HG02852 (cell line): ENCODE results near the gene RIPOR3.
"Not testable (repeated sequence)": the region's sequence is repeated elsewhere in the genome, so short reads cannot be mapped to it uniquely, and the experiment has no call there.

ENCODE experiments used
- ATAC-seq: cut with Tn5 transposase; IDR thresholded peaks from one replicate; pipeline ENCODE4 v1.9.1; 2021; ENCODE audit warnings: mild to moderate bottlenecking, moderate library complexity; ENCODE audit not compliant: unreplicated experiment

Gene RIPOR3

GRCh38 chr20:50635676-50636600 is 55.4 kb downstream of the RIPOR3 start:
- no peak for ATAC-seq

DNA sequence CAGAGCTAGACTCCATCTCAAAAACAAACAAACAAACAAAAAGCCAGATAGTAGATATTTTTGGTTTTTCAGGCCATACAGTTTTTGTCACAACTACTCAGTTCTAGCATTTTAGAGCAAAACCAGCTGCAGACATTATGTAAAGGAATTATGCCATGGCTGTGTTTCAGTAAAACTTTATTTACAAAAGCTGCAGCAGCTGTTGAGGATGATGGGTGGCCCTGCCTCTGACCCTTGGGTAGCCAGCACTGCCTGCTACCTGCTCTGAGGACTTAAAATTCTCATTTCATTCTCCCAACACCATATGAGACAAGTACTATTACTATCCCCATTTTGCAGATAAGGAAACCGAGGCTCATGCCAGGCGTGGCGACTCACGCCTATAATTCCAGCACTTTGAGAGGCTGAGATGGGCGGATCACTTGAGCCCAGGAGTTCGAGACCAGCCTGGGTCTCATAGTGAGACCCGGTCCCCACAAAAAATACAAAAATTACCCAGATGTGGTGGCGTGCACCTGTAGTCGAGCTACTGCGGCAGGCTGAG is 56.3 kb downstream of the RIPOR3 start:
- no peak for ATAC-seq

DNA sequence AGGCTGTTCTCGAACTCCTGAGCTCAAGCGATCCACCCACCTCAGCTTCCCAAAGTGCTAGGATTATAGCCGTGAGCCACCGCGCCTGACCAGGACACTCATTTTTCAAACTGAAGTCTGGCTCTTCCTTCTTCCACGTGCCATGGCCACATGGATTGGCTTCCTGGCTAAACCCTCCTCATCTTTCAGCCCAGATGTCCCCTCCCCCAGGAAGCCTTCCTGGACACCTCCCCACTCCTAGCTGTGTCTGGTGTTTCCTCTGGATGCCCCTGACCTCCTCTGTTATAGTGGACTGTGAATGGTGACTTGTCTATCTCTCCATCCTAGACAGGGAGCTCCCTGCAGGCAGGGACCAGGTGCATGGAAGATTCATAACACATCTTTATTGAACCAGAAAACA is 57.2 kb downstream of the RIPOR3 start:
- no peak for ATAC-seq

GRCh38 chr20:50633361-50633760 is 58.0 kb downstream of the RIPOR3 start:
- ATAC-seq, result no peak

- no peak for ATAC-seq
Measured at GRCh38 chr20:50632701-50633100, 58.6 kb downstream of the RIPOR3 start.

DNA sequence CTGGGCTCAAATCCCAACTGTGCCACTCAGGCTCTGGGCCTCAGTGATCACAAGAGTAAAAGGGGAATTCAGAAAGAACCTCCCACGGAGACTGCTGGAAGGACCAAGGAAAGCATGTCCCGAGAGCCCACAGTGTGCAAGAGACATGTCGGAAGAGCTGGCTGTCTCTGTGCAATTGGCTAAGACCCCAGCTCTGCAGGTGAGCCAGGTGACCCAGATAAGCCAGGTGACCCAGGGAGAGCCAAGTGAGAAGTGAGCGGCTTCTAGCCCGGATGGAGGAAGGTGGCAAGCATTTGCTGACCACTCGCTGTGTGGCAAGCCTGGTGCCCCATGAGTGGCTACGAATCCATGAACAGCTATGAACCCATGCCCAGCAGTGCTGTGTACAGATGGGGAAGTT is 59.1 kb downstream of the RIPOR3 start:
- no peak for ATAC-seq

DNA sequence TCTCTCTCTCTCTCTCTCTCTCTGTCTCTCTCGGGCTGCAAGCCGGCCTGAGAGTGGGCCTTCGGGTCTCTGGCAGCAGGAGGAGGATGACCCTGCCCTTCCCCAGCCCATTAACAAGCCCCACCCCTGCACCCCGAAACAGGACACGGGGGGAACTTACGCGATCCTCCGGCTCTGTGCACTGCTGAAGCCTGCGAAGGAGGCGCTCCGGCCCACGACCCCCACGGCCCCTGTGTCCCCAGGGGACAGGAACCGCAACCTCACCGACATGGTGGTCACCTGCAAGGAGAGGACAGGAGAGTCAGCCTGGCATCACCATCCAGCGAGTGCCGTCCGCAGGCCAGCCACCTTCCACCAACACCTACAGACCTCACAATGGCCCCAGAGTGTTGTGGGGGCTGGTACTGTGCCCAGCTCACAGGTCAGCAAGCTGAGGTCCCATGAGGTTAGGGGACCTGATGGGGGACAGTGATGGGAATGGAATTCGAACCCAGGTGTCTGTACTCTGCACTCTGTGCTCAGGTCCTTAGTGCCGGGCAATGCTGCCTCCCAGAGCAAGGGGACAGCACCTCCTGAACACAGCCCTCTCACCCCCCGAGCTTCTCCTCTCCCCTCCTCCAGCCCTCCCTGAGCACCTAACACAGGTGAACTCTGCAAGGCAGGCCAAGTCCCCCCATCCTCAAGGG is 60.6 kb downstream of the RIPOR3 start:
- no peak for ATAC-seq

DNA sequence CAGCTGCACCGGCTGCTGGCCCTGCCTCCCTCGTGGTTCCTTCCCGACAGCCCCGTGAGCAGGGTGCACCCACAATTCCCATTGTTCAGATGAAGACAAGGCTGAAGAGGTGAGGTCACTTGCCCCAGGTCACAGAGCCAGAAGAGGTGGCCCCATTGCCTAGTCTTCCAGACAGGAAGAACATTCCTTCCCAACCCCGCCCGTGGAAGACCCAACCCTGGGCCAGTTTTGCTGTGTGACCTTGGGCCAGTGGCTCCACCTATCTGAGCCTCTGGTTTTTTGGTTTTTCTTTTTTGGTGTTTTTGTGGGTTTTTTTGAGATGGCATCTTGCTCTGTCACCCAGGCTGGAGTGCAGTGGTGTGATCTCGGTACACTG is 61.7 kb downstream of the RIPOR3 start:
- ATAC-seq, result no peak

DNA sequence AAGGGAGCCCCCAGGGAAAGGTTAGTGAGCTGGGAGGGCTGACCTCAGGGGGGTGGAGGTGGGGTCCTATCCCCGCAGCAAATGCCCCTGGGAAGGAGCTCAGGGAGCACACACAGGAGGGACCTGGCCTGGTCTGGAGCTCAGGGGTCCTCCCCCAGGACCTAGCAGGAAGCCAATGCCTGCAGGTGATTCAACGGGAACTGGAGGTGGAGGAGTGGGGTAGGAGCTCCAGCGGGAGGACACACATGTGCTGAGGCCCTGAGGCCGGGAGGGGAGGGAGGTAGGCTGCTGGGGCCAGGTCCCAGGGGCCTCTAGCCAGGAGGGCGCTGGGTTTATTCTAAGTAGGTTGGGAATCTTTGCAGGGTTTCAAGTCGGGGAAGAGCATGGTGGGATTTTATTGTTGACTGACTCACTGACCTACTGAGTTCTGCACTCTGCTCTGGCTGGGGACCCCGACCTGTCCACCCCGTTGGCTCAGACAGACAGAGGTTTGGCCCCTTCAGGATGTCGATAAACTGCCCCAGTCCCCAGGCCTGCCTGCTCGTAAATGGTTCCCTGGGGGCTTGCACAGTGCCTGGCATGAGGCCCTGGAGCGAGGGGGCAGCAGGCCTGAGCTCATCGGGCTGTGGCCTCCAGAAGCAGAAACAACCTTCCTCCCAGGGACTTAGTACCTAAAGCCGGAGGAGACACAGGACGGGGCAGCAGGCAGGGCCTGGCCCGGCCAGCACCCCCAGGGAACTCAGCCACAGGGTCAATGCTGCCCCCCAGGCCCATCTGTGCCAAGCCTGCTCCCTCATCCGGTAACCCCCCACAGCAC is 62.3 kb downstream of the RIPOR3 start:
- ATAC-seq, result no peak

- no peak for ATAC-seq
Measured at GRCh38 chr20:50628332-50628731, 63.0 kb downstream of the RIPOR3 start.

DNA sequence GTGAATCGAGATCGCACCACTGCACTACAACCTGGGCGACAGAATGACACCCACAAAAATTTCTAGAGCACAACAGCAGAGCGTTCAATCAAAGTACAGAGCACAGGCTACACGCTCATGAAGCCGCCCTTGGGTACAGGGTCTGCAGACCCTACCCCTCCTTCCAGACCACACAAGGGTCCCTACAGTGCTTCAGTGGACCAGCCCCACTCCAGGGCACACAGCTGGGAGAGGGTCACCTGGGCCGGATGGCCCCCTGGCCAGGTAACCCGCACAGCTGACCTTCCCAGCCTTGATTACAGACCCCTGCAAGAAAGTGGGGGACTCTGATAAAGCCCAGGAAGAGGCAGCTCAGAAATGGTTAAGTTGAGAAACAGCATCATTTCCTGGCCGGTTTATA is 63.6 kb downstream of the RIPOR3 start:
- no peak for ATAC-seq

DNA sequence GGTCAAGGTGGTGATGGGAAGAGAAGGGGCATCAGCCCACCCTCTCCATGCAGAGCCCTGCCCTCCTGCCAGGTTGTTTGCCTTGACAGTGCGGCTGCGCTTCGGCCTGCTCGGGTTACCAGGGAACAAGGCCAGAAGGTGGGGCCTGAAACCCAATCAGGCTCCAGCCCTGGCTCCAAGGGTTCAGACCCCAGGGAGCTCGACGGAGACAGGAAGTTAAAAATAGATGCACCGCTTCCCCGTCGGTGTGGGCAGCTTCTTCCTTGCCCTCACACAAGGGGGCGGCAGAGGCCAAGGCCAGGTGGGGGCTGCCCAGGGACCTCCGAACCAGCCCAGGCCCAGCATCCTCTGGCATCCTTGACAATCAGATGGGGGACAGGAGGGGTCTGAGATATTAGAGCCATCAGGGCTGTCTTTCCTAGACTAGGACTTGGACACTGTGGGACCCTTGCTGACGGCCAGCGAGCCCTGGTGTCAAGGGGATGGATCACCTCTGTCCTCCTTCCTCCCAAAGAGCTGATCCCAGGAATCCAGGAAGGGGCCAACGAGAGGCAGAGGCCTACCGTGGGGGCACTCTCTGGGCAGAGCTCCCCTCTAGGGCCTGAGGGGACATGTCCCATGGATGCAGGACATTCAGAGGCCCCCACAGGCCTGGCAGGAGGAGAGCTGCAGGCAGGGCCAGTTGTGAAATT is 65.2 kb downstream of the RIPOR3 start:
- ATAC-seq, result no peak

DNA sequence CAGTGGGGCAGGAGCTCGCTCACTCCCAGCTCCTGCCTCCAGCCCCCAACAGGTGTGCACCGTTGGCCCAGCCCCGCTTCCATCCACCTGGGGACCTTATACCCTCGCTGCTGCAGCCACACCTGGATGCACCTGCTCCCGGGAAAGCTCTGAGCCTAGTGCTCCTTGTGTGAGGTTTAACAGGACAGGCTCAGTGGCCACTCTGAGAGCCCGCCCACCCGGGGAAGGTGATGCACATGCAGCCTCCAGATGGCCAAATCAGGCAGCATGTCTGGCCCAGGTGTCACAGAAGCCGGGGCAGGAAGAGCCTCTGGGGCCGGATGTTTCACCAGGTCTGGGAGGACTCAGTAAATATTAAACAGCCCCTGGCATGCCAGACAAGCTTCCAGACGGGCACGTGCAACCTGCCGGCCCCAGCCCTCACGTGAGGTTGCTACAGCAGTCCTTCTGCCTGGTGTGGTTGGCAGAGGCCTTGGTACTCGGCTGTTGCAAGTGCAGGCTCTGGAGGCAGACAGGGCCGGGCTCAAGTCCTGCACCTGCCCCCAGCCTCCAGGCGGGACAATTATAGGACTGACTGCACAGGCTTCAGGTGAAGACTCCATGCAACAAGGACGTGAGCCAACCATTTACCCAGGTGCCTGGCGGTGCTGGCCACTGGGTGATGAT is 66.9 kb downstream of the RIPOR3 start:
- no peak for ATAC-seq

GRCh38 chr20:50621068-50621665 is 70.2 kb downstream of the RIPOR3 start:
- no peak for ATAC-seq

DNA sequence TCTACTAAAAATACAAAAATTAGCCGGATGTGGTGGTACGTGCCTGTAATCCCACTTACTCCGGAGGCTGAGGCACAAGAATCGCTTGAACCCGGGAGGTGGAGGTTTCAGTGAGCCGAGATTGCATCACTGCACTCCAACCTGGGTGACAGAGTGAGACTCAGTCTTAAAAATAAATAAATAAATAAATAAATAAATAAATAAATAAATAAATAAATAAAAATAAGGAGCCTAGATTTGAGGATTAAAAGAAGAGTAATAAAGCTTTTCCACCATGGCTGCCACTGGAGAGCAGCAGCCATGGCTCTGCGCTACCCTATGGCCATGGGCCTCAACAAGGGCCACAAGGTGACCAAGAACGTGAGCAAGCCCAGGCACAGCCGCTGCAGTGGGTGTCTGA is 70.9 kb downstream of the RIPOR3 start:
- ATAC-seq, result not testable (repeated sequence)

DNA sequence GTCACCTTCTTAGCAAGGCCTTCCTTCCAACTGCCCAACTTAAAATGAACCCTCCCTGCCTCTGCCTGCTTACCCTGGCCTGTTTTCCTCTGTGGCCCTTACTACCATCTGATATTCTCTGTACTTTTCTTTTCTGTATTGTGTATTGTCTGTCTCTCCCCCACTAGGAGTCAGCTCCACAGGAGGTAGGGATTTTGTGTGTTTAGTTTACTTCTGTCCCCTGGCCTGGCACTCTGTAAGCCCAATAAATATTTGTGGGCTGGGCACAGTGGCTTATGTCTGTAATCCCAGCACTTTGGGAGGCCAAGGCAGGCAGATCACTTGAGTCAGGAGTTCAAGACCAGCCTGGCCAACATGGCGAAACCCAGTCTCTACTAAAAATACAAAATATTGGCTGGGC is 72.8 kb downstream of the RIPOR3 start:
- no peak for ATAC-seq

- ATAC-seq, result no peak
Measured at GRCh38 chr20:50617022-50617421, 74.3 kb downstream of the RIPOR3 start.

- ATAC-seq, result no peak
Measured at GRCh38 chr20:50615407-50615806, 75.9 kb downstream of the RIPOR3 start.

DNA sequence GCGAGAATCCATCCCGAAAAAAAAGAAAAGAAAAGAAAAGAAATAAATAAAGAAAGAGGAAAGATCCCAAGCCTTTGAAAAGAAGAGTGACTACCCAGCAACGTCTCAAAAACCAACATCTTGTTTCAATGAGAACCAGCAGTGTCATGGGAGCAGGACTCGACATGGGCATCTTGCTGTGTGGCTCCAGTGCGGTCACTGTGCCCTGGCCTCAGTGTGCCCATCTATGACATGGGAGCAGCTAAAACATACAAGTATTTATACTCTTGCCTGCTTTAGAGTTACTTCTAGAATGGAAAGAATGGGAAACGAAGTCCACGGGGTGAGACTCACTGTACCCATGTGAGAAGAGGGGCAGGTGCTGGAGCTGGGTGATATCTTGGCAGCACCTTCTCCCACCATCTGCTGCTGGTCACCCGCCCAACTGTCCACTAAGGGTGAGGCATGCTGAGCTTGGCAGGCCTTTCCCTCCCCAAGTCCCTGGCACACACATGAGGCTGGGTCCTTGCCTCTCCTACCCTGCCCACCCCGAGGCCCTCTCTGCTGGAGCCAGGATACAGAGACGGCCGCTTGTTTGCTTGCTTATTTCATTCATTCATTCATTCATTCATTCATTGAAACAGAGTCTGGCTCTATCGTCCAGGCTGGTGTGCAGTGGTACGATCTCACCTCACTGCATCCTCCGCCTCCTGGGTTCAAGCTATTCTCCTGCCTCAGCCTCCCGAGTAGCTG is 77.7 kb downstream of the RIPOR3 start:
- ATAC-seq, result no peak
